ENCODE results near the gene DCLRE1C. TPM values are rescaled to one million over a fixed set of nuclear protein-coding genes. Genes with fewer than 3 reads are reported as not detected.
"Not testable (repeated sequence)": the region's sequence is repeated elsewhere in the genome, so short reads cannot be mapped to it uniquely, and the experiment has no call there.

The DCLRE1C gene
- 17.5 and 21.0 TPM in 2 replicates for total RNA-seq

DNA sequence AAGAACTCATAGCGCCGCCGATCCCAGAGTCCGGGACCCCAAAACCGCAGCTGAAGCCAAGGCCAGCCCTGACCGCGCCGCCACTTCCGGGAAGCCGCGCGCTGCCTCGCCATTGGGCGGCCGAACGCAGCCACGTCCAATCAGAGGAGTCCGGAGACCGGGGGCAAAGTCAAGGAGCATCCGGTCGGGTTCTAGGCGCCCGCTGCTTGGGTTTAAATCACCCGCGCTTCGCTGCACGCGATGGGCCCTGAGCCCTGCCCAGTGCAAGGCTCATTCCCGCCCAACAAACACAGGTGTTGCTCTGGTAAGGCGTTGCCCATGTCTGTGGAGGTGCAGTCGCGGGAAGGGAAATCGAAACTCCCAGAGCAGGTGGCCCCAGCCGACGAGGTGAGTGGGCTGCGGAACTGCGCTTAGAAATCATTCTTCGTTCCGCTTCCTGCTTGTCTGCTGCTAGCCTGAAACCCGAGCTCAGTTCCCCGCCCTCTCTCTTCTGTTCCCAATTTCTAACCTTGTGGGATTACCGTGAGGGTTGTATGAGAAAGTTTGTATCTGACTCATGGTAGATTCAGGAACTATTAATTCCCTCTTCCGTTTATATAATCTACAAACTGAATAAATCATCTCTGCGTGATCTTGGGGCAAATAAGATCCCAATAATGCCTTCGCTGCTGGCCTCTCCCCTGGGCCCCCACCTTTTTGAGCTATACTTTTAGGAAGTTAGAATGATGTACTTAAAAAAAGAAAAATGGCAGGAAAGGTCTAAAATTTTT lies at the start of gene DCLRE1C:
Gene DCLRE1C, minus strand, starts transcription at position 96 of the 770 bp plus-strand sequence. Its CDS starts 86 bp downstream, at position 10.
- peak; percentile 97 for DNase-seq
- Mint-ChIP-seq H3K27me3 (no peaks in the 10 kb centered on the region), H3K27ac (peak within 1 kb of the TSS; percentile 97), H3K9me3 (no peaks in the 10 kb centered on the region), H3K4me3 (peak within 1 kb of the TSS; percentile 96), H3K4me1 (peaks cover 45% of the 10 kb centered on the region), H3K36me3 (ENCODE audit: low read depth) (peaks cover 12% of the 10 kb centered on the region)
- intact Hi-C loops (cut with micrococcal nuclease), result loop anchor here (1.0 to 10.0 kb wide), 9 partner anchors 37 to 767 kb away; partner anchors contain the start of genes CDNF, HSPA14, MSANTD7 and NMT2

- H3K4me3 Mint-ChIP-seq, result no peak overlapping the region
- no peaks in the 10 kb centered on the region for H3K27me3 Mint-ChIP-seq
- H3K9me3 Mint-ChIP-seq, result no peaks in the 10 kb centered on the region
- no peaks in the 10 kb centered on the region for H3K36me3 Mint-ChIP-seq (ENCODE audit: low read depth)
- intact Hi-C loops (cut with micrococcal nuclease), result loop anchor here (10.0 kb wide), 1 partner anchor 379 kb away; the partner anchor contains the start of gene FAM171A1
- no peak for DNase-seq
- H3K27ac Mint-ChIP-seq, result no peak overlapping the region
- peaks cover 7% of the 10 kb centered on the region for H3K4me1 Mint-ChIP-seq
Measured at GRCh38 chr10:14995964-14996565, 42.2 kb upstream of the DCLRE1C start.

DNA sequence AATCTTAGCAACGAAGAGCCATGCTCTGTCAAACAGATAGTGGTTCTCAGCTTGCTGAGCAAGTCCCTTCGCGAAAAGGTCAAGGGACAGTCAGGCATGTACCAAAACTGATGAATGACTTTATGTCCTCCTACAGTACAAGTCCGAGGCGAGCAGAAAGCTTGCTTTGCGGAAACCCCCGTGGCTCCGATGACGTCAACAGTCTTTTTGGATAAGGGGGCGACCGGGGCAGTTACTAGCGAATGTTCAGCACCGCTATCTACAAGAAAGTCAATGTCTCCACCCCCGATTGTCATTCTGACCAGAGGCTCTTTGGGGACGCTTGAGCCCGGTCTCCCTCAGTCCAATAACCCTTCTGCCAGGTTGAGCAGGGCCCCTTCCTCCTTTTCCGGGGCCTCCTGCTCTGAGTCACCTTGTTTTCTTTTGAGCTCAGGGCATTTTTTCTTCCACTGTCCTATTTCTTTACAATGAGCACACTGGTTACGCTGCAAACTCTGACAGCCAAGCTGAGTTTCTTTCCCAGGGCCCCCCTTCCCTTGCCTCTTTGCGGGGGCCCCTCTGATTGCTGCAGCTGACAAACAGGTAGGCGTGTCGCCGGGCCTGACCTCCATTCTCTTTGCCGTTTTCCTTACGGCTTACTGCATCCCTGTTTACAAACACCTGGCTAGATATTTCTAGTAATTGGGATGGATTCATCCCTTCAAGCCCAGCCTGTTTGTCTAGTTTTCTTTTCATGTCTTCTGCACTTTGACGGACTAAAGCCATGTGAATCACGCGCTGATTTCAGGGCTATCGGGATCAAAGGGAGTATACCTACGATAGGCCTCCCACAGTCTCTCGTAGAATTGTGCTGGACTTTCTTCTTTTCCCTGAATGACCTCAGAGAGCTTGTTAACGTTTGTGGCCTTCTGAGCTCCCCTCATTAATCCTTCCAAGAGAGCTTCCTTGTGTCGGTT lies 39.9 kb upstream of the DCLRE1C start:
- H3K4me3 Mint-ChIP-seq; H3K9me3 Mint-ChIP-seq; H3K27ac Mint-ChIP-seq; H3K27me3 Mint-ChIP-seq; H3K36me3 Mint-ChIP-seq (ENCODE audit: low read depth); DNase-seq: not testable (repeated sequence)
- intact Hi-C loops (cut with micrococcal nuclease), result loop anchor here (10.0 kb wide), 1 partner anchor 381 kb away; the partner anchor contains the start of gene FAM171A1
- H3K4me1 Mint-ChIP-seq, result peaks cover 11% of the 10 kb centered on the region

DNA sequence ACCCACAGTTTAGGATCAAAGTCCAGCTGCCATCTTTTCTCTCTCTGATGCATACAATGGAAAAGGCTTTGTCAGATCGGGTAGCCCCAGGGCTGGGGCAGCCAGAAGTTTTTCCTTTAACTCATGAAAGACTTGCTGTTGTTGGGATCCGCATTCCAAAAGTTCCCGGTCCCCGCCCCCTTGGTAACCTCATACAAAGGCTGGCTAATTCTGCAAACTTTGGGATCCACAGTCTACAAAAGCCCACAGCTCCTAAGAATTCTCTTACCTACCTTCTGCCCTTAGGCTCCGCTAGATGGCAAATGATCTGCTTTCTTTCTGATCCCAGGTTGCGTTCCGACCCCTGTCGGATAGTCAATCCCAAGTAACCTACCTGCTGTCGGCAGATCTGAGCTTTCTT lies 38.4 kb upstream of the DCLRE1C start:
- intact Hi-C loops (cut with micrococcal nuclease), result loop anchor here (10.0 kb wide), 1 partner anchor 382 kb away; the partner anchor contains the start of gene FAM171A1
- H3K4me1 Mint-ChIP-seq, result peaks cover 11% of the 10 kb centered on the region
- H3K27ac Mint-ChIP-seq; H3K9me3 Mint-ChIP-seq; H3K36me3 Mint-ChIP-seq (ENCODE audit: low read depth); H3K4me3 Mint-ChIP-seq; H3K27me3 Mint-ChIP-seq; DNase-seq: not testable (repeated sequence)

DNA sequence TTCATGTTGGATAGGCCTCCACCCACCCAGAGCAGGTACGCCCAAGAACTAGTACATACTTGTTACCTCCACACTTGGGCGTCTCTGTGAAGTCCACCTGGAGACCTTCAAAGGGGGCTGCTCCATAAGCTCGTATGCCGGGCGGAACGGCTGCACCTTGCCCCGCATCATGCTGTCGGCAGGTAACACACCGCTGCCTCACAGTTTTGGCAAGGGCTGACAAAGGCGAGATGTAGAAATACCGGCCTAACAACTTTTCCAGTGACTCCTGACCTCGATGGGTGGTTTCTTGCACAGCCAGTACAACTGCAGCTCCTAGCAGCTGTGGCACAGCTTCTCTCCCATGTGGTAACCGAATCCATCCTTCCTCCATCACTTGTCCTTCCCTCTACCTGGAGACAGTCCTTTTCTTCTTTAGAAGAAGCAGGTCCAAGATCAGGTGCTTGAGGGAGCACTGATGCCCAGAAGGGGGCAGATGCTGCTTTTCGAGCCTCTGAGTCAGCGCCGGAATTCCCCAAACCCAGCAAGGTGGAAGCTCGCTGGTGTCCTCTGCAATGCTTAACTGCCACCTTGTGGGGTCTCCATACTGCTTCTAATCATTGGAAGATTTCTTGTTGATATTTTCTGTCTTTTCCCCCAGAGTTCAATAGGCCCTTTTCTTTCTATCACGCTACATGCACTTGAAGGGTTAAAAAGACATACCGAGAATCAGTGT lies 37.3 kb upstream of the DCLRE1C start:
- H3K4me1 Mint-ChIP-seq, result peaks cover 11% of the 10 kb centered on the region
- H3K27me3 Mint-ChIP-seq; H3K9me3 Mint-ChIP-seq; H3K36me3 Mint-ChIP-seq (ENCODE audit: low read depth); H3K27ac Mint-ChIP-seq; H3K4me3 Mint-ChIP-seq: not testable (repeated sequence)
- intact Hi-C loops (cut with micrococcal nuclease), result loop anchor here (1.0 to 10.0 kb wide), 2 partner anchors 115 to 384 kb away; partner anchors contain the start of gene FAM171A1
- DNase-seq, result peak; percentile 88

- H3K36me3 Mint-ChIP-seq (ENCODE audit: low read depth); H3K9me3 Mint-ChIP-seq; H3K27ac Mint-ChIP-seq; DNase-seq; H3K4me3 Mint-ChIP-seq; H3K27me3 Mint-ChIP-seq; intact Hi-C loops (cut with micrococcal nuclease): not testable (repeated sequence)
- peaks cover 11% of the 10 kb centered on the region for H3K4me1 Mint-ChIP-seq
Measured at GRCh38 chr10:14989552-14989951, 35.7 kb upstream of the DCLRE1C start.

DNA sequence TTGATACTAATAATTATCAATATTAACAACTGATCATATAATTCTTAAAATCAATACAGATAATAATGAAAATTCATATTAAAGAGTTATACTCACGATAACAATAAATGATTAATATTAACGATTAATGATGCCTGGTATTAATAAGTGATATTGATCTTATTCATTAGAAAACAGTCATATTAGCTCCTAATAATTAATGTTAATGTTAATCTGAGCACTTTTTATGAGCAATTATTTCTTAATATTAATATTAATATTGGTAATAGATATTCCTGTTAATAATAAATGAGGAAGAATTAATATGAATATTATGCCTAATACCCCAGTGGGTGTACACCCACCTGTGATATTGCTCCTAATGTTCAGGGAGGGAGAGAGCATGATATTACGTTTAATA lies 28.8 kb upstream of the DCLRE1C start:
- Mint-ChIP-seq H3K4me1 (no peaks in the 10 kb centered on the region), H3K4me3 (no peak overlapping the region), H3K27me3 (no peaks in the 10 kb centered on the region), H3K36me3 (ENCODE audit: low read depth) (no peaks in the 10 kb centered on the region), H3K27ac (no peak overlapping the region), H3K9me3 (no peaks in the 10 kb centered on the region)
- intact Hi-C loops (cut with micrococcal nuclease), result no loop called here
- no peak for DNase-seq

DNA sequence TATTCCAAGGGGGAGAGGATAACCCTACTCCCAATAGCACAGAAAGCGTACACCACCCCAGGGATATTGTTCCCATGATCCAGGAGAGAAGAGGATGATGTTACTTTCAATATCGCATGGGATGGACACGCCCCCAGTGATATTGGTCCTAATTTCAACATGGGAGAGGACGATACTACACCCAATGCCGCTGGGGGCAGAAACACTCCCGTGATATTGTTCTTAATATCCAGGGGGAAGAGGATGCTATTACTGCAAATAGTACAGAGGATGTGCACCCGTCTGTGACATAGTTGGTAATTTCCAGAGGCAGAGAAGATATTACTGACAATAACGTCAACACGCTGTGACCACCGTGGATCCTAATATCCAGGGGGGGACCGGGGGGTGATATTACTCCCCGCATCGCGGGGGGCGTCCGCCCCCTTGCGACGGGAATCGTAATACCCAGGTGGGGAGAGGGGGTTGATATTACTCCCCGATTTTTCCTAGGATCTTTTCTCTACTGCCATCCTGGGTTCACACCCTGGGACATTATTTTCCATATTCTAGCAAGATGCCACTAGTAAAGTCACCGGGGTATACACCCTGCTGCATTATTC lies 21.9 kb upstream of the DCLRE1C start:
- no peak overlapping the region for H3K27ac Mint-ChIP-seq
- H3K27me3 Mint-ChIP-seq, result peaks cover 14% of the 10 kb centered on the region
- DNase-seq, result peak; percentile 53
- no peak overlapping the region for H3K4me3 Mint-ChIP-seq
- intact Hi-C loops (cut with micrococcal nuclease), result no loop called here
- peaks cover 9% of the 10 kb centered on the region for H3K4me1 Mint-ChIP-seq
- H3K9me3 Mint-ChIP-seq, result no peaks in the 10 kb centered on the region
- H3K36me3 Mint-ChIP-seq (ENCODE audit: low read depth), result no peaks in the 10 kb centered on the region

DNA sequence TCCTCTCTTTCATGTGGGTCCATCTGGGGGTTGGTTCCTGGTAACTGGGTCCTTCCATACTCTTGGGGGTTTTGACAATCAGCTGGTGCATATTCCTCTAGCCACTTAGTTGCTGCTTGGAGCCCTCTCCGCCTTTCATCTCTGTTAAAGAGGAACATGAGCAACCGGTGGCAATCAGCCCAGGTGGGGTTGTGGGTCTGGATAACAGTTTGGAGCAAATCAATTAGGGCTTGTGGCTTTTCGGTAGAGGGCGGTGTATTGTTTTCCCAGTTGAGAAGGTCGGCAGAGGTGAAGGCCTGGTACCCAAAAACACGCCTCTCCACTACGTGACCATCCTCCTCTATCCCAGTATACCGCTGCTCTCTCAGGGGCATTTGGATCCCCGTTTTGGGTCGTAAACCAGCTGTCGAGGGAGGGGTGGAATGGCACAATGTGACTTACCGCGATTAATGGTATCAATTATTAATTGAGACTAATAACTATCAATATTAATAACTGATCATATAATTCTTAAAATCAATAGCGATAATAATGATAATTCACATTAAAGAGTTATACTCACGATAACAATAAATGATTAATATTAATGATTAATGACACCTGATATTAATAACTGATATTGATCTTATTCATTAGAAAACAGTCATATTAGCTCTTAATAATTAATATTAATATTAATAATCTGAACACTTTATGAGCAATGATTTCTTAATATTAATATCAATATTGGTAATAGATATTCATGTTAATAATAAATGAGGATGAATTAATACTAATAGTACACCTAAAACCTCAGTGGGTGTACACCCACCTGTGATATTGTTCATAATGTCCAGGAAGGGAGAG lies 20.5 kb upstream of the DCLRE1C start:
- H3K9me3 Mint-ChIP-seq; H3K4me3 Mint-ChIP-seq; H3K36me3 Mint-ChIP-seq (ENCODE audit: low read depth); H3K4me1 Mint-ChIP-seq; H3K27ac Mint-ChIP-seq: not testable (repeated sequence)
- peak; percentile 55 for DNase-seq
- intact Hi-C loops (cut with micrococcal nuclease), result loop anchor here (5.0 kb wide), 2 partner anchors 477 to 777 kb away; no protein-coding TSS in a partner anchor
- peaks cover 16% of the 10 kb centered on the region for H3K27me3 Mint-ChIP-seq

DNA sequence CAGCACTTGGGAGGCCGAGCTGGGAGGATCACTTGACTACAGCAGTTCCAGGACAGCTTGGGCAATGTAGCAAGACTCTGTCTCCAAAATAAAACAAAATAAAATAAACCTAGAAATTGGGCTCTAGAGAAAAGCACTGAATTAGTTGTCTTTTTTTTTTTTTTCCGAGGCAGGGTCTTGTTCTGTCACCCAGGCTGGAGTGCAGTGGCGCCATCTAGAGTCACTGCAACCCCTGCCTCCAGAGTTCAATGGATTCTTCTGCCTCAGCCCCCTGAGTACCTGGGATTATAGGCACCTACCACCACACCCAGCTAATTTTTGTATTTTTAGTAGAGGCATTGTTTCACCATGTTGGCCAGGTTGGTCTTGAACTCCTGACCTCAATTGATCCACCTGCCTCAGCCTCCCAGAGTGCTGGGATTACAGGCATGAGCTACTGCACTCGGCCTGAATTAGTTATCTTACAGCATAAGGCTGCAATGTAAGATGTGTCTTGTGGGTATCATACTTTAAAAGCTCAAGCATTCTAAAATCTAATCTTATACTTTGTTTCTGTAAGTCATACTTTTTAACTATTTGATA lies 18.1 kb upstream of the DCLRE1C start:
- Mint-ChIP-seq H3K27ac (no peak overlapping the region), H3K9me3 (no peaks in the 10 kb centered on the region), H3K27me3 (peaks cover 18% of the 10 kb centered on the region), H3K4me1 (peaks cover 9% of the 10 kb centered on the region), H3K4me3 (no peak overlapping the region), H3K36me3 (ENCODE audit: low read depth) (no peaks in the 10 kb centered on the region)
- peak; percentile 85 for DNase-seq
- intact Hi-C loops (cut with micrococcal nuclease), result loop anchor here (5.0 kb wide), 2 partner anchors 475 to 775 kb away; no protein-coding TSS in a partner anchor

DNA sequence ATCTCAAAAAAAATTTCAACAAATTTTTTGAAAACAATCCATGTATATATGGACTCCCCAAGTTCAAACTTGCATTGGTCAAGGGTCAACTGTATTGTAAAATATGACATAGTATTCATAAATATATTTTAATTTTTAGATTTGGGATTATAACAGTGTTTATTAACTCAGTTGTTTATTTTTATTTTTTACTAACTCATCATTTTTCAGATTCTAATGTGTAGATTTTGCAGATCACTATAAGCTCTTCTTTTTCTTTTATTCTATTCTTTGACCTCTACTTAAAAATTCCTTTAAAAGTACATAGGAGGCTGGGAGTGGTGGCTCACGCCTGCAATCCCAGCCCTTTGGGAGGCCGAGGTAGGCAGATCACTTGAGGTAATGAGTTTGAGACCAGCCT lies 14.0 kb upstream of the DCLRE1C start:
- no peaks in the 10 kb centered on the region for H3K36me3 Mint-ChIP-seq (ENCODE audit: low read depth)
- intact Hi-C loops (cut with micrococcal nuclease), result no loop called here
- no peak overlapping the region for H3K27ac Mint-ChIP-seq
- H3K4me1 Mint-ChIP-seq, result peaks cover 3% of the 10 kb centered on the region
- H3K27me3 Mint-ChIP-seq, result peaks cover 10% of the 10 kb centered on the region
- no peaks in the 10 kb centered on the region for H3K9me3 Mint-ChIP-seq
- no peak overlapping the region for H3K4me3 Mint-ChIP-seq
- DNase-seq, result no peak
